Natural killer cell (primary cell): Measurements from ENCODE around the gene INPPL1. TPM values are rescaled to one million over a fixed set of nuclear protein-coding genes. Genes with fewer than 3 reads are reported as not detected.

Experiments used
- ATAC-seq, 3 donors: fragments of 150-1000 bp in 2 of 3; fragments of 200-7000 bp in 1 of 3; cut with Tn5 transposase; 1 replicate in 1 of 3; 2 replicates in 2 of 3; pipeline ENCODE4 v1.10.0; 2021; ENCODE audit warnings: mild to moderate bottlenecking in 2 of 3, moderate library complexity in 2 of 3
- DNase-seq, 2 donors: peaks; one replicate each; pipeline versions ENCODE4 v3.0.0 to v3.0.0-alpha.2; 2013 to 2021; ENCODE audit warnings: mixed read lengths in 1 of 2
- H3K27ac ChIP-seq: one replicate; pipeline ENCODE4 v1.5.1; 2013; ENCODE audit warnings: mild to moderate bottlenecking, low read length
- H3K27me3 ChIP-seq: one replicate; pipeline ENCODE4 v1.6.1; 2013; ENCODE audit warnings: low read length; ENCODE audit not compliant: control insufficient read depth, insufficient read depth
- H3K36me3 ChIP-seq: one replicate; pipeline ENCODE4 v1.6.1; 2013; ENCODE audit warnings: low read length; ENCODE audit not compliant: control insufficient read depth, insufficient read depth
- H3K4me1 ChIP-seq: one replicate; pipeline ENCODE4 v1.6.1; 2013; ENCODE audit warnings: low read length; ENCODE audit not compliant: control insufficient read depth, insufficient read depth
- H3K4me3 ChIP-seq: one replicate; pipeline ENCODE4 v1.5.1; 2013; ENCODE audit warnings: low read length
- H3K9me3 ChIP-seq: one replicate; pipeline ENCODE4 v1.6.1; 2013; ENCODE audit warnings: low read length; ENCODE audit not compliant: control insufficient read depth, insufficient read depth
- H3K27ac Mint-ChIP-seq, 2 donors: one replicate each; pipeline ENCODE4 v1.8.0; 2022; ENCODE audit warnings: mild to moderate bottlenecking in 2 of 2, mixed read lengths in 2 of 2, moderate library complexity in 1 of 2
- H3K27me3 Mint-ChIP-seq, 2 donors: one replicate each; pipeline ENCODE4 v1.8.0; 2022; ENCODE audit warnings: low read depth in 2 of 2, mixed read lengths in 2 of 2
- H3K36me3 Mint-ChIP-seq: one replicate; pipeline ENCODE4 v1.8.0; 2022; ENCODE audit warnings: mixed read lengths
- H3K4me1 Mint-ChIP-seq, 2 donors: one replicate each; pipeline ENCODE4 v1.8.0; 2022; ENCODE audit warnings: mixed read lengths in 2 of 2
- H3K4me3 Mint-ChIP-seq: one replicate; pipeline ENCODE4 v1.8.0; 2022; ENCODE audit warnings: mild to moderate bottlenecking, moderate library complexity, mixed read lengths
- H3K9me3 Mint-ChIP-seq, 2 donors: one replicate each; pipeline ENCODE4 v1.8.0; 2022; ENCODE audit warnings: mixed read lengths in 2 of 2
- WGBS: methylation state at CpG from one replicate; pipeline ENCODE4 v1.1.7; 2013; ENCODE audit warnings: missing lambda C conversion rate; ENCODE audit not compliant: insufficient coverage; 5-methylcytosine and 5-hydroxymethylcytosine counted together
- intact Hi-C: fragments of 100-400 bp; cut with micrococcal nuclease; formaldehyde crosslinking; loops from one replicate; pipeline ENCODE4 v1.14.2; 2022
- total RNA-seq, 4 donors: library from RNA; stranded (reverse); fragments of 120-200 nt in 1 of 4; gene quantifications; one replicate each; pipeline versions ENCODE4 v1.2.3 to v1.2.4, GENCODE V29; 2013 to 2022
- TF ChIP-seq, protein P1 (sequence below): fragments of 200-600 bp; IDR thresholded peaks from one replicate; pipeline ENCODE4 v1.8.0; 2022; ENCODE audit warnings: antibody characterized with exemption

Gene INPPL1
- total RNA-seq, 3 donors from 2014 or later (not counting 1 experiment from before 2014, with no cell fraction given): 193 to 207 (median 195) TPM

DNA sequence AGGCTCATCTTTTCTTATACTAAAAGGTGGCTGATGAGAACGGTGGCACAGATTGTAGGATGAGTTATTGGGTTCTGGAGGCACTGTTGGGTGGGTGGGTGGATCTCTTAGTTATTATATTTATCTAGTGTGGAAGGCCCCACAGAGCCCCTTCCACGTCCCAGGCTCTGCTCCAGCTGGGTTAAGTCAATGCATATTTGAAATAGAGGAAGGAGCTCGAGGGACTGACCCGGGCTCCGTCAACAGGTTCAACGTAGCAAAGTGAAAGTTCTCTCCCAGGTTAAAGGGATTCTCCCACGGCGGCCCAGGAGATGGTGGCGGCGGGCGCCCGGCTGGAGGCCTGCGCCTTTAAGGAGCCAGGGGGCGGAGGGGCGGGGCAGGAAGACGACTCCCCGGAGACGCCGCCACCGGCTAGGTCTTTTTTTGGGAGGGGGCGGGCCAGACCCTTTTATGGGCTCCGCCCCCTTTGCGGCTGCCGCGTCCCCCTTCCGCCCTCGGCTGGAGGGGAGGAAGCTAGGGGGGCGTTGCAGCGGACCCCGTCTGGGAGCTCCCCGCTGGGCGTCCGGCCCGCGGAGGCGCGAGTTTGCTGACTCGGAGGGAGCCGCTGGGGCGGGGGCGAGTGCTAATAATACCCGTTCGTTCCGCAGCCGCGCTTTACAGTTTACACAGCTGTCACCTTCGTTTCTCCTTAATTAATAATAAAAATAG is 1.5 kb upstream of the INPPL1 start:
- H3K27ac Mint-ChIP-seq: peak overlapping the region; percentile 85 to 95
- TF ChIP-seq, protein P1, sequence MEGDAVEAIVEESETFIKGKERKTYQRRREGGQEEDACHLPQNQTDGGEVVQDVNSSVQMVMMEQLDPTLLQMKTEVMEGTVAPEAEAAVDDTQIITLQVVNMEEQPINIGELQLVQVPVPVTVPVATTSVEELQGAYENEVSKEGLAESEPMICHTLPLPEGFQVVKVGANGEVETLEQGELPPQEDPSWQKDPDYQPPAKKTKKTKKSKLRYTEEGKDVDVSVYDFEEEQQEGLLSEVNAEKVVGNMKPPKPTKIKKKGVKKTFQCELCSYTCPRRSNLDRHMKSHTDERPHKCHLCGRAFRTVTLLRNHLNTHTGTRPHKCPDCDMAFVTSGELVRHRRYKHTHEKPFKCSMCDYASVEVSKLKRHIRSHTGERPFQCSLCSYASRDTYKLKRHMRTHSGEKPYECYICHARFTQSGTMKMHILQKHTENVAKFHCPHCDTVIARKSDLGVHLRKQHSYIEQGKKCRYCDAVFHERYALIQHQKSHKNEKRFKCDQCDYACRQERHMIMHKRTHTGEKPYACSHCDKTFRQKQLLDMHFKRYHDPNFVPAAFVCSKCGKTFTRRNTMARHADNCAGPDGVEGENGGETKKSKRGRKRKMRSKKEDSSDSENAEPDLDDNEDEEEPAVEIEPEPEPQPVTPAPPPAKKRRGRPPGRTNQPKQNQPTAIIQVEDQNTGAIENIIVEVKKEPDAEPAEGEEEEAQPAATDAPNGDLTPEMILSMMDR: no peak
- H3K4me3 ChIP-seq: peak overlapping the region; percentile 92
- no peaks in the 10 kb centered on the region for H3K36me3 ChIP-seq
- peak; percentile 68 to 87 (median 76) for ATAC-seq
- no peaks in the 10 kb centered on the region for H3K9me3 ChIP-seq
- intact Hi-C loops: loop anchor here (5.0 kb wide), 1 partner anchor 589 kb away; the partner anchor contains the start of gene ATG16L2
- no peaks in the 10 kb centered on the region for H3K27me3 Mint-ChIP-seq
- no peaks in the 10 kb centered on the region for H3K27me3 ChIP-seq
- no peaks in the 10 kb centered on the region for H3K36me3 Mint-ChIP-seq
- WGBS: under 1% methylated on average over 46 of the region's 47 CpGs
- peaks cover 54% of the 10 kb centered on the region for H3K4me1 ChIP-seq
- H3K9me3 Mint-ChIP-seq: no peaks in the 10 kb centered on the region
- peak overlapping the region; percentile 88 for H3K4me3 Mint-ChIP-seq
- DNase-seq: peak; percentile 84 to 95
- H3K4me1 Mint-ChIP-seq: peaks cover 20 to 54% of the 10 kb centered on the region in 2 donors
- peak overlapping the region; percentile 76 for H3K27ac ChIP-seq

DNA sequence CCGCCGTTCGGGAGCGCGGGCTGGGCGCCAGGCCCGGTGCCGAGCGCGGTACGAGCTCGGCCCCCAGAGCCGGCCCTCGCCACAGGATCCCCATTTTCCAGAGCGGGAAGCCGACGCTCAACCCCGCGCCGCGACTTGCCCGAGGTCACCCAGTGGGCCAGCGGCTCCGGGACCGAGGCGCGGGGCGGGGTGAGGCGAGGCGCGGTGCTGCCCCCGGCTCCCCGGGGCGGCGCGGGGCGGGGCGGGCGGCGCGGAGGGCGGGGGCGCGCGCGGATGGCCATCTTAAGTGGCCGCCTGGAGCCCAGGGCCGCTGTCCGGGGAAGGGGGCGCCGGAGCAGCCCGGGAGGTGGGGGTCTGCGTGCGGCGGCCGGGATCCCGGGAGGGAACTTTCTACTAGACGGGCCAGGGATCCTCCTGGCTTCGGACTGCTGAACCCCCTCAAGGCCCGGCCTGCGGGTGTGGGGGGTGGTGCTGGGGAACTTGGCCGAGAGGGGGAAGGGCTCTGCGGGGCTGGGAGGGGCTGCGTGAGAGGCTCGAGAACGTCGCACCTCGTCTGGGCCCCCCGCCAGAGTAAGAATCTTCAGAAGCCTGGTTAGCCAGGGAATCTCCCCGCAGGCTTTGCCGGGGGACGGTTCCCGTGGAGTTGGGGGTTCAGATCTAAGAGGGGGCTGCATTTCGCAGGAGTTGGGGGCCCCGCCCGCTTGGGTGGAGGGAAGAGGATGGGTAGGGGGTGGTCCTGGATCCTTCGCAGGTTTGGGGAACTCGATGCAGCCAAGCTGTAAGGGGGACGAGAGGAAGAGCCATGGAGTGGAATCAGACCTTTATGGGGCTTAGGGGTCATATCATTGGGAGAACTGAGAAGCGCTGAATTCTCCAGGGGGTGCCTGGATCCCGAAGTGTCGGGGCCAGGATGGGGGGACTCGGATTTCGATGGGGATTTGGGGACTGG is 678 bp upstream of the INPPL1 start:
- Mint-ChIP-seq H3K27ac (peak overlapping the region; percentile 85 to 95), H3K4me1 (peaks cover 19 to 51% of the 10 kb centered on the region in 2 donors), H3K9me3 (no peaks in the 10 kb centered on the region), H3K27me3 (no peaks in the 10 kb centered on the region), H3K36me3 (no peaks in the 10 kb centered on the region), H3K4me3 (peak overlapping the region; percentile 92)
- TF ChIP-seq, protein P1: no peak
- Histone ChIP-seq H3K9me3 (no peaks in the 10 kb centered on the region), H3K27me3 (no peaks in the 10 kb centered on the region), H3K4me1 (peaks cover 46% of the 10 kb centered on the region), H3K27ac (peak overlapping the region; percentile 76), H3K4me3 (peak overlapping the region; percentile 92), H3K36me3 (peaks cover 6% of the 10 kb centered on the region)
- DNase-seq: peak; percentile 62 to 75
- under 1% methylated on average over 84 of the region's 84 CpGs for WGBS
- peak; percentile 43 to 69 (median 54) for ATAC-seq
- intact Hi-C loops: loop anchor here (2.0 to 5.0 kb wide), 2 partner anchors 15 to 588 kb away; partner anchors contain the start of gene ATG16L2

DNA sequence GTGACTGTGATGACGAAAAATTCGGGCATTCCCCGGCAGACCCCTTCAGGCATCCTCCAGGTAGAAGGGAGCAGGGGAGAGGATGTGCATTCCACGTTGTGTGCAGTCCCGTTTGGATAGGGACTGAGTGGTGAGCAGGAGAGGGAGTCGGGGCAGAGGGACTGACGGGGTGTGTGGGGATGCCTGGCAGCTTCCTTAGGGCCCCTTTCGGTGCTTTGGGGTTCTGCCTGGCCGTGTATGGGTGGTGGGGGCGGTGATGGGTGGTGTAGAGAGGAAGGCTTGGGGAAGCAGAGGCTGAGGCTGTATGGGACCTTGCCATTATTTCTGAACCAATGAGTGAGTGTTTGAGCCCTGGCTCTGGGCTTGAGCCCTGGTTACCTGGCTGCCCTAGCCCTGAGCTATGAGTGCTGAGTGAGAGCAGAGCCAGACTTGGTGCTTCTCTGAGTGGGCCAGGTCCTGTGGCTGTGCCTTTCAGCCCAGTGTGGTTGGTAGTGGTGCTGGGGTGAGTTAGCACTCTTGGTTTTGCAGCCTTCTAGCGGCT is 914 bp downstream of the INPPL1 start:
- Histone ChIP-seq H3K9me3 (no peaks in the 10 kb centered on the region), H3K4me1 (peaks cover 46% of the 10 kb centered on the region), H3K4me3 (peak overlapping the region; percentile 46), H3K27ac (peak overlapping the region; percentile 72), H3K27me3 (no peaks in the 10 kb centered on the region), H3K36me3 (peaks cover 21% of the 10 kb centered on the region)
- Mint-ChIP-seq H3K27ac (peak overlapping the region; percentile 90 to 95), H3K27me3 (no peaks in the 10 kb centered on the region), H3K36me3 (no peaks in the 10 kb centered on the region), H3K4me3 (peak overlapping the region; percentile 94), H3K9me3 (no peaks in the 10 kb centered on the region), H3K4me1 (peaks cover 19 to 57% of the 10 kb centered on the region in 2 donors)
- WGBS: 4% methylated on average over 11 of the region's 11 CpGs
- TF ChIP-seq, protein P1: no peak
- intact Hi-C loops: loop anchor here (1.0 to 2.0 kb wide), 2 partner anchors 13 to 42 kb away; no protein-coding TSS in a partner anchor
- DNase-seq (peak; percentile 60 to 62), ATAC-seq (peak; percentile 46 to 67 (median 53))
